ENCODE measurements around the gene CLEC2D.
"Not testable (repeated sequence)": the region's sequence is repeated elsewhere in the genome, so short reads cannot be mapped to it uniquely, and the experiment has no call there.

The CLEC2D gene

GRCh38 chr12:9699269-9699897 is 29.9 kb downstream of the CLEC2D start:
- in situ Hi-C loops (cut with MboI; ENCODE audit: low sequenced_read_pairs) = no loop called here

DNA sequence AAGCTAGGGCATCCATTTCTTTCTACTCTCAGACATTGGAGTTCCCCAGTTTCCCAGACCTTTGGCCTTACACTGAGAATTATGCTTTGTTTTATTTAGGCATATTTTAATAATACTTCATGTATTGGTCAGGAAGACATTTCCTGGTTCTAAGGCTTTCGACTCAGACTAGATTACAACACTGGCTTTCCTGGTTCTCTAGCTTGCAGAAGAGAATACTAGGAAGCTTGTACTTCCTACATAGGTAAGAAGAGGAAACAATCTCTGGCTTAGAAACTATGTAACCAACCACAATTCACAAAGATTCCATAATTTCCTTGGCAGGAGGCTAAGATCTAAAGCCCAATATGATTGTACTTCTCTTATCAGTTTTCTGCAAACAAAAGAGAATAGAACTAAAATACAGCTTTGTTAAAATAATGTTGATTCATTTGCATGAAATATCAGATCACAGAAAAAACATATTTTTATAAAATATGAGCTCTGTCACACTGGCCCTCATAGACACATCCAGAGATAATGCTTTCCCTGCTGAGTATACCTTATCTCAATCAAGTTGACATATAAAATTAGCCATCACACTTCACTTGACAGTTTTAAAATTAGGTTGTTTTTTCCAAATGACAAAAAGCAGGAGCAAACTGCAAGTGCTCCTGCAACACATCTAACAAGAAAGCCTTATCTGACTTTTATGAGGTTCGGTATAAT is 30.5 kb downstream of the CLEC2D start:
- in situ Hi-C loops (cut with MboI; ENCODE audit: low sequenced_read_pairs) = no loop called here

- in situ Hi-C loops (cut with MboI; ENCODE audit: low sequenced_read_pairs) = no loop called here
Observed at GRCh38 chr12:9700606-9700956, 31.1 kb downstream of the CLEC2D start.

DNA sequence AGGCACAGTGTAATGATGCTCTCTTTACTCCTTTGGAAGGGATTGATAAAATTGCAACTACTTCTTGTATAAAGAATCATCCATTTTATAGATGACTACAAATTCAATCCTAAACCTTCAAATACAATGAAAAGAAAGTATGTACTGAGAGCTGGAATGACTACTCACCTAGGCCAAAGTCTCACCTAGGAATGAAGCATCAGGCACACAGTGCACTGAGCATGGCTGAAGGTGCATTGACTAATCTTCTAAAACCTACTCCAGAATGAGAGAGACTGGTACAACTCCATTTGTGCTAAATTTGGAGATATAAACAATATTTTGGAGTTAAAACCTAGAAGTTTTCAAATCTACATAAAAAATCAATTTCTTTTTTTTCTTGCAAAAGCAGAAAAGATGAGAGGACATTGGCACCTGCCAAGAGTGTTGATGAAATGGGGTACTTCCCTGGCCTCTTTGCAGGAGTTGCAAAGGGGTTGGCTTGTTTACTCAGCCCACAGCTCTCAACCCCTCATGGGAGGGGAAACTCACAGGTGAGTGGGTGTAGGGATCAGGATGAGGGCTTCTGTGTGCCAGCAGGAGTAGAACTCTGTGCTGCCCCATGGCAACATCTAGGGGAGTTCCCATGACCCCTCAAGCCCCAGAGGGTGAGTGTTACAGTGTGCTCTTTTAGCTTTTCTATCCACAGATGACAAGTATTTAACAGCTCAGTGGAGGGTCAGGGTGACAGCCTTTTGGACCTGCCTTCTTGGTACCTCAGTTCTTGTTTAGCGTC is 32.1 kb downstream of the CLEC2D start:
- in situ Hi-C loops (cut with MboI; ENCODE audit: low sequenced_read_pairs) = no loop called here

DNA sequence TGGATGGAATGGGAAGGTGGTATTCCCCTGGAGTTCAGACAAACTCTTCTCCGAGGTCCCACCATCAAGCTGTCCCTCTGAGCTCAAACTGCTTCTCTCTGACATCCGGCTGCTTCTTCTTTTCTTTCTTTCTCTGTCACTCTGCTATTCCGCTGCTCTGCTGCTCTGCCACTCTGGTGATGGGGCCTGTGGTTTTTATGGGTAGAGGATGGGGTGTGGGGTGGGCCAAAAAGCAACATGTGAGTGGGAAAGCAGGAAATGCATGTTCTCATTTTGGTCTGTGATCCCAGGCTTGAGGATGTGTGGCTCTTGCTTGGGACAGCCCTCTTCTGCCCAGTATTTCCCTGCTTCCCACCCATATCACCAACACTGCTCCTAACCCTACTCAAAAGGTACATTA is 32.7 kb downstream of the CLEC2D start:
- in situ Hi-C loops (cut with MboI; ENCODE audit: low sequenced_read_pairs) = no loop called here

- in situ Hi-C loops (cut with MboI; ENCODE audit: low sequenced_read_pairs) = not testable (repeated sequence)
Observed at GRCh38 chr12:9704561-9704960, 35.0 kb downstream of the CLEC2D start.

DNA sequence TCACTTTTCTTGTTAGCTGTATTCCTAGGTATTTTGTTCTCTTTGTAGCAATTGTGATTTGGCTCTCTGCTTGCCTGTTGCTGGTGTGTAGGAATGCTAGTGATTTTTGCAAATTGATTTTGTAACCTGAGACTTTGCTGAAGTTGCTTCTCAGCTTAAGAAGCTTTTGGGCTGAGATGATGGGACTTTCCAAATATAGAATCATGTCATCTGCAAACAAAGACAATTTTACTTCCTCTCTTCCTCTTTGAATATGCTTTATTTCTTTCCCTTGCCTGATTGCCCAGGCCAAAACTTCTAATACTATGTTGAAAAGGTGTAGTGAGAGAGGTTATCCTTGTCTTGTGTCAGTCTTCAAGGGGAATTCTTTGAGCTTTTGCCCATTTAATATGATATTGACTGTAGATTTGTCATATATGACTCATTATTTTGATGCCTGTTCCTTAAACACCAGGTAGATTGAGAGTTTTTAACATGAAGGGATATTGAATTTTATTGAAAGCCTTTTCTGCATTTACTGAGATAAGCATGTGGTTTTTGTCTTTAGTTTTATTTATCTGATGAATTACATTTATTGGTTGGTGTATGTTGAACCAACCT is 36.7 kb downstream of the CLEC2D start:
- in situ Hi-C loops (cut with MboI; ENCODE audit: low sequenced_read_pairs) = no loop called here

DNA sequence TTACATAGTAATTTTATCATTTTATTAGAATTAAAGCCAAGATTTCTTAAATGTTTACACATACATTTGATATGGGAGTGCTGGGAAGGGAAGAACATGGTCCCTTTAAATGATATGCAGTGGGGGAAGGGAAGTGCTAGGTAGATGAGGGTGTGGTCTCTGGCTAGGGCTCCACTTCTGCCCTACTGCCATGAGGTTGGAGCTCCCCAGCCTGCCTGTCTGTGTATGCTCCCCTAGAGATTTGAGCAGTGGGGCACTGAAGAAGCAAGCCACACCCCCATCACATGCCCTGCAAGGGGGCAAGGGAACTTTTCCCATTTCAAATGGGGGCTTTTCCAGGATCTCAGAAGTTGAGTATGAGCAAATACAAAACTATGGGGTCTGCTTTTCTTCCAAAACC is 37.8 kb downstream of the CLEC2D start:
- in situ Hi-C loops (cut with MboI; ENCODE audit: low sequenced_read_pairs) = no loop called here

- in situ Hi-C loops (cut with MboI; ENCODE audit: low sequenced_read_pairs) = no loop called here
Observed at GRCh38 chr12:9707864-9708808, 38.6 kb downstream of the CLEC2D start.

DNA sequence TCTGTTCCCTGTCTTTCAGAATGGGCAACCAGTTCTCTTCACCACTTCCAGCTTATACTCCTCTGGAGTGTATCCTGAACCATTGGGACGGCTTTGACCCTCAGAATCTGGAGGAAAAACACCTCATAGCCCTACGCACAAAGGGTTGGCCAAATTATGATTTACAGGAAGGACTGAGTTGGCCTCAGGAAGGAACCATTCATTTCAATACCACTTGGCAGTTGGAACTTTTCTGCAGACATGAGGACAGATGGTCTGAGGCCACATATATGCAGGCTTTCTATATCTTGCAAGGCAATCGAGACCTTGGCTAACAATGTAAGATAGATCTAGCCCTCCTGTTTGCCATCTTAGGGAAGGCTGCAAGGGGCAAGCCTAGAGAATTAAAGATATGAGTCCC is 39.3 kb downstream of the CLEC2D start:
- in situ Hi-C loops (cut with MboI; ENCODE audit: low sequenced_read_pairs) = no loop called here

GRCh38 chr12:9710584-9711375 is 41.3 kb downstream of the CLEC2D start:
- in situ Hi-C loops (cut with MboI; ENCODE audit: low sequenced_read_pairs) = no loop called here

DNA sequence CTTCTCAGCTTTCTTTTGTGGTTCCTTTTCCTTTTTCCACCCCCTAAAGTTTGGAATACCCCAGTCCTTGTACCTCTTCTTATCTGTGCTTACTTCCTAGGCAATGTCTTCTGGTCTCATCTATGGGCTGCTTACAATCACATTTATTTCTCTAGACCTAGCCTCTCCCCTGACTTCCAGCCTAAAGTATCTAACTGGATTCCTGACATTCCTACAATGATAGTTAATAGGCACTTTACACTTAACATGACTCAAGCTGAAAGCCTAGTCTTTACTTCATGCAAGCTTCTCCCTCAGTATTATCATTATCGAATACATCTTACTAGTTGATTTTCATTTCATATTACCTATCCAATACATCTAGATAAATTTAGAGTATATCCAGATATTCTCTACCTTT is 42.2 kb downstream of the CLEC2D start:
- in situ Hi-C loops (cut with MboI; ENCODE audit: low sequenced_read_pairs) = no loop called here

DNA sequence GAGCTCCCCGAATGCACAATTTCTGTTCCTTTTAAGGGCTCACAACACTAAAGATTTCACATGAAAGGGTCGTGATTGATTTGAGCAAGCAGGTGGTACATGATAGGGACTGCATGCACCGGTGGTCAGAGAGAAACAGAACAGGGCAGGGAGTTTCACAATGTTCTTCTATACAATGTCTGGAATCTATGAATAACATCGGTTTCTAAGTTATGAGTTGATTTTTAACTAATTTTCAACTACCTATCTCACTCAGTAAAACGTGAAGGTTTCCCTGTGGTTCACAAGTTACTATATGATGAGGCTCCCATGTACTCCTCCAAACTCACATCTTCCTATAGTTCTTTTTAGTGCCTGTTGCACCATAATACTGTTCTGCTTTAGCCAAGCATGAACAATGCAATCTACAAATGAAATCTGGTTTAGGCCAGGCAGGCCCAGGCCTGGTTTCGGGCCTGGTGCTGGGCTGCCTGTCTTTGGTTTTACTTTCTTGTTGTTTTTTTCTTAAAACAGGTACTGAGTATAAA is 43.6 kb downstream of the CLEC2D start:
- in situ Hi-C loops (cut with MboI; ENCODE audit: low sequenced_read_pairs) = not testable (repeated sequence)

DNA sequence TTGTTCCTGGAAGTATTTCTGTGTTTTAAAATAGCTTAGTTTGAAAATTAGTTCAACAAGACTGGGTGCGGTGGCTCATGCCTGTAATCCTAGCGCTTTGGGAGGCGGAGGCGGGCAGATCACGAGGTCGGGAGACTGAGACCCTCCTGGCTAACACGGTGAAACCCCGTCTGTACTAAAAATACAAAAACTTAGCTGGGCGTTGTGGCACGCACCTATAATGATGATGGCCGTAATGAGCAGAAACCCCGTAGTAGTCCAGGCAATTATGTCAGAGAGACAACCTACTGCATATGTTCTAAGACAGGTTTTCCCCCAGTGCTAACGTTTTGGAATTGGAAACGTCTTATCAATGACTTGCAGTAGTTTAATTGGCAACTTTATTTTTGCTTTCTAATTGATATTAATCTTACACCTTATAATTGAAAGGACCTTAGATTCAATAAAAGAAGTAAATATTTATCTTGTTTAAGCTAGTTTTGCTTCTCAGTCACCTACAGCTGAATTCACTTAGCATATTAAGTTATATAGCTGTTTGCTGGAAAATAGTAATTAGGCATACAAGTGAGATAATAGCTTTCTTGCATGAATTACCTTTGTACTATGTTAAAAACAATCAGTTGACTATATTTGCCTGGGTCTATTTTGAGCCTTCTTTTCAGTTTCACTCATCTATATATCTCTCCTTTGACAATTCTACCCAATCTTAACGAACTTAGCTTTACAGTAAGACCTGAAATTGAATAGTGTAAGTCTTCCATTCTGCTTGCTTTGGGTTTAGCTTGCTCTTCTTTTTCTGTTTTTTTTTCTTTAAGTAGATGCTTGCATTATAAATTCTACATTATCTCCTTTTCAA is 47.8 kb downstream of the CLEC2D start:
- in situ Hi-C loops (cut with MboI; ENCODE audit: low sequenced_read_pairs) = no loop called here

DNA sequence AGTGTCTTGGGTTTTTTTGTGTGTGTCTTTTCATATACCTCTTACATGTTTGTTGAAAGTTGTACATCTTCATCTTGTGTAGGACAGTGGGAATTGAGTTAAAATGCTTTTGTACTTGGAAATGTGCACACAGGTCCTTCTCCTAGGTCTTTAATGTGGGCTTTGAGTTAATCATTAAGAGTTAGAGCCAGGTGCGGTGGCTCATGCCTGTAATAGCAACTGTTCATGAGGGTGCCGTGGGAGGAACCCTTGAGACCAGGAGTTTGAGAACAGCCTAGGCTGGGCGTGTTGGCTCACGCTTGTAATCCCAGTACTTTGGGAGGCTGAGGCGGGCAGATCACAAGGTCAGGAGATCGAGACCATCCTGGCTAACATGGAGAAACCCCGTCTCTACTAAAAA is 49.5 kb downstream of the CLEC2D start:
- in situ Hi-C loops (cut with MboI; ENCODE audit: low sequenced_read_pairs) = no loop called here

GRCh38 chr12:9719790-9720189 is 50.3 kb downstream of the CLEC2D start:
- in situ Hi-C loops (cut with MboI; ENCODE audit: low sequenced_read_pairs) = no loop called here

DNA sequence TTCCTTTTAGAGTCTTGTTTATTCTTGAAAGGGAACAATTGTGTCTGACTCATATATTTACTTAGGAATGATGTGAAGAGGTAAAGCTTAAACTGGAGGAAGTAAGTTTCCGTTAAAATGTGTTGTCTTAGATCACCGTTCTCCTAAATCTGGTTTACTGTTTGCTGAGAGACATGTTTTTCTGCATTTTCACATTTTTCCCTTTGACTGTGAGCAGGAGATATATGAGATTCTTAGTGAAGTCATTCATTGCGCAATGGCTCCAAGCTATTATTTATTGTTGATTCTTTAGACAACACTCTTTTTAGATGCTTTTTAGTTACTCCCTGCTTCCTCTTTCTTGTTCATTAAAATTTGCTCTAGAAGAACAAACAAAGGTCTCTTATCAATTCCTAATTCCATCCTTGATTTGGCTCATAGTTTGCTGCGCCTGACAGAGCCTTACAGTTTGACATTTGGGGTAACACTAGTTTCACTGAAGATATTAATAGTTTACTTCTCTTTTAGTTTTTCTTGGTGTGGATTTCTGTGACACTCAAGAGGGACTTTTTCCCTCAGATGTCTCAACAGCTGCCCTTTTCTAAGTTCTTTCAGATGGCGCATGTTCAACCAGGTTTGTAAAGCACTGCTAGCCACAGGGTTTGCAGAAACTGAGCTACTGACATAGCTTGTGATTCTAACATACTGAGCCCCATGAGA is 52.0 kb downstream of the CLEC2D start:
- in situ Hi-C loops (cut with MboI; ENCODE audit: low sequenced_read_pairs) = no loop called here

DNA sequence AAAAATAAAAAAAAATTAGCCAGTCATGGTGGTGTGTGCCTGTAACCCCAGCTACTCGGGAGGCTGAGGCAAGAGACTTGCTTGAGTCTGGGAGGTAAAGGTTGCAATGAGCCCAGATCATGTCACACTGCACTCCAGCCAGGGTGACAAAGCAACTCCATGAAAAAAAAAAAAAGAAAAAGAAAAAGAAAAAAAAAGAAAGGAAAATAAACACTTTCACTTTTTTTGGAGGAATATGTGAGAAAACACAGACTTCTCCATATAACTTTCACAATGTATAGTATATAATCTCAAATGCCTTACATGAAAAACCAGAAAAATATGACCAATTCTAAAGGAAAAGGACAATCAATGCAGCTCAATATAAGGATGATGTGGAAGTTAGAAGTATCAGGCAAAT is 54.5 kb downstream of the CLEC2D start:
- in situ Hi-C loops (cut with MboI; ENCODE audit: low sequenced_read_pairs) = no loop called here

All from hTERT RPE-1 (cell line).